HEK293T (cell line): Measurements from ENCODE around the gene EXOC4.

ENCODE experiments used
- CTCF ChIA-PET: fragments of 350-600 bp; formaldehyde crosslinking; extraction: SDS; loops from one replicate; lab custom pipeline; 2021; ENCODE audit warnings: antibody characterized with exemption, inconsistent platforms; lab: Yijun Ruan, JAX
- POLR2A ChIA-PET: fragments of 350-600 bp; formaldehyde crosslinking; extraction: SDS; loops from one replicate; lab custom pipeline; 2020; ENCODE audit warnings: antibody characterized with exemption, inconsistent platforms; lab: Yijun Ruan, JAX
- DNase-seq: peaks from one replicate; pipeline ENCODE4 v3.0.0; 2012; ENCODE audit warnings: mixed read lengths; ENCODE audit errors: extremely low spot score
- ARNT ChIP-seq: fragments of 450-650 bp; IDR thresholded peaks from 2 replicates; pipeline ENCODE4 v1.6.1; 2017; ENCODE audit warnings: mild to moderate bottlenecking
- BHLHE40 ChIP-seq: fragments of 450-650 bp; IDR thresholded peaks from 2 replicates; pipeline ENCODE4 v1.6.1; 2016; ENCODE audit warnings: mild to moderate bottlenecking, moderate library complexity, borderline replicate concordance
- CTBP1 ChIP-seq: fragments of 450-650 bp; IDR thresholded peaks from 2 replicates; pipeline ENCODE4 v1.6.1; 2016; ENCODE audit warnings: borderline replicate concordance
- ELF4 ChIP-seq: fragments of 450-650 bp; IDR thresholded peaks from 2 replicates; pipeline ENCODE4 v1.6.1; 2017; ENCODE audit warnings: antibody characterized with exemption
- FOXA1 ChIP-seq: fragments of 450-650 bp; IDR thresholded peaks from 2 replicates; pipeline ENCODE4 v1.6.1; 2016; ENCODE audit warnings: mild to moderate bottlenecking
- FOXK2 ChIP-seq: fragments of 450-650 bp; IDR thresholded peaks from 2 replicates; pipeline ENCODE4 v1.6.1; 2016; ENCODE audit warnings: mild to moderate bottlenecking
- FOXM1 ChIP-seq: fragments of 450-650 bp; IDR thresholded peaks from 2 replicates; pipeline ENCODE4 v1.6.1; 2017; ENCODE audit warnings: mild to moderate bottlenecking, borderline replicate concordance
- HDGF ChIP-seq: fragments of 450-650 bp; IDR thresholded peaks from 2 replicates; pipeline ENCODE4 v1.6.1; 2017; ENCODE audit warnings: antibody characterized with exemption, borderline replicate concordance
- L3MBTL2 ChIP-seq: fragments of 450-650 bp; conservative IDR thresholded peaks from 2 replicates; pipeline ENCODE4 v1.6.1; 2016; ENCODE audit warnings: mild to moderate bottlenecking
- LEF1 ChIP-seq: fragments of 450-650 bp; IDR thresholded peaks from 2 replicates; pipeline ENCODE4 v1.6.1; 2017; ENCODE audit warnings: mild to moderate bottlenecking, borderline replicate concordance
- NFRKB ChIP-seq: fragments of 450-650 bp; IDR thresholded peaks from 2 replicates; pipeline ENCODE4 v1.6.1; 2016; ENCODE audit warnings: mild to moderate bottlenecking, moderate library complexity
- PKNOX1 ChIP-seq: fragments of 450-650 bp; IDR thresholded peaks from 2 replicates; pipeline ENCODE4 v1.6.1; 2016
- SP1 ChIP-seq: fragments of 450-650 bp; IDR thresholded peaks from 2 replicates; pipeline ENCODE4 v1.6.1; 2017
- SUZ12 ChIP-seq: fragments of 450-650 bp; IDR thresholded peaks from 2 replicates; pipeline ENCODE4 v1.6.1; 2016; ENCODE audit warnings: mild to moderate bottlenecking
- TARDBP ChIP-seq: fragments of 450-650 bp; IDR thresholded peaks from 2 replicates; pipeline ENCODE4 v1.6.1; 2016
- ZNF384 ChIP-seq: fragments of 450-650 bp; IDR thresholded peaks from 2 replicates; pipeline ENCODE4 v1.6.1; 2016

Gene EXOC4

GRCh38 chr7:133303372-133303771 is 50.5 kb downstream of the EXOC4 start:
- CTCF ChIA-PET: no interaction called here

GRCh38 chr7:133303931-133304330 is 51.1 kb downstream of the EXOC4 start:
- no peak for DNase-seq
- POLR2A ChIA-PET: interaction anchor here (1.2 kb wide), 1 partner anchor 8 kb away, joined by 3 read pairs; no protein-coding TSS in a partner anchor
- TF ChIP-seq LEF1: no peak
- TF ChIP-seq NFRKB: no peak
- TF ChIP-seq TARDBP: no peak
- no peak for TF ChIP-seq FOXM1
- no peak for TF ChIP-seq ARNT
- TF ChIP-seq CTBP1: no peak
- TF ChIP-seq FOXK2: no peak
- no peak for TF ChIP-seq PKNOX1
- TF ChIP-seq BHLHE40: no peak
- CTCF ChIA-PET: no interaction called here

More at GRCh38 chr7:133303372-133303771, 50.5 kb downstream of the EXOC4 start:
- no peak for DNase-seq
- POLR2A ChIA-PET: interaction anchor here (1.2 kb wide), 1 partner anchor 8 kb away, joined by 3 read pairs; no protein-coding TSS in a partner anchor
- no peak for TF ChIP-seq CTBP1
- TF ChIP-seq ARNT: no peak
- TF ChIP-seq SP1: no peak
- TF ChIP-seq ELF4: no peak
- no peak for TF ChIP-seq FOXA1
- no peak for TF ChIP-seq L3MBTL2
- no peak for TF ChIP-seq HDGF

- no peak for TF ChIP-seq LEF1
- no peak for TF ChIP-seq FOXK2
- no peak for TF ChIP-seq SP1
- TF ChIP-seq CTBP1: no peak
- no peak for TF ChIP-seq SUZ12
- TF ChIP-seq ARNT: no peak
- TF ChIP-seq FOXA1: no peak
- TF ChIP-seq ELF4: no peak
- no peak for TF ChIP-seq L3MBTL2
- no peak for TF ChIP-seq NFRKB
- ChIA-PET CTCF (no interaction called here), POLR2A (no interaction called here)
- DNase-seq: no peak
These were observed 56.5 kb downstream of the EXOC4 start for GRCh38 chr7:133309333-133309732.

GRCh38 chr7:133310232-133310862 is 57.5 kb downstream of the EXOC4 start:
- ChIA-PET CTCF (no interaction called here), POLR2A (no interaction called here)
- TF ChIP-seq LEF1 (no peak), ZNF384 (no peak), ARNT (no peak), ELF4 (no peak), PKNOX1 (no peak), FOXA1 (no peak), FOXK2 (no peak), FOXM1 (no peak), HDGF (no peak)
- DNase-seq: no peak

GRCh38 chr7:133313575-133313974 is 60.7 kb downstream of the EXOC4 start:
- TF ChIP-seq BHLHE40 (no peak), SP1 (no peak)
- POLR2A ChIA-PET: interaction anchor here (1.0 kb wide), 1 partner anchor 60 kb away, joined by 3 read pairs; the partner anchor contains the start of gene EXOC4
- DNase-seq: no peak
- CTCF ChIA-PET: no interaction called here

- no peak for DNase-seq
- no peak for TF ChIP-seq HDGF
- TF ChIP-seq NFRKB: no peak
- TF ChIP-seq BHLHE40: no peak
- TF ChIP-seq SP1: no peak
- no peak for TF ChIP-seq FOXA1
- TF ChIP-seq LEF1: no peak
- no peak for TF ChIP-seq CTBP1
- no peak for TF ChIP-seq PKNOX1
- no peak for TF ChIP-seq FOXK2
- TF ChIP-seq TARDBP: no peak
- no peak for TF ChIP-seq SUZ12
- TF ChIP-seq ELF4: no peak
- no peak for TF ChIP-seq ZNF384
- no peak for TF ChIP-seq FOXM1
- TF ChIP-seq ARNT: no peak
- no peak for TF ChIP-seq L3MBTL2
- ChIA-PET POLR2A (interaction anchor here (1.0 kb wide), 1 partner anchor 61 kb away, joined by 3 read pairs; the partner anchor contains the start of gene EXOC4), CTCF (no interaction called here)
These were observed 61.2 kb downstream of the EXOC4 start for GRCh38 chr7:133314084-133314483.
